ENCODE measurements around the gene PTPN2.
A peak's percentile ranks its signal among the peaks of the same experiment; 100 is the strongest.
"Not testable (repeated sequence)": the region's sequence is repeated elsewhere in the genome, so short reads cannot be mapped to it uniquely, and the experiment has no call there.

Gene PTPN2

DNA sequence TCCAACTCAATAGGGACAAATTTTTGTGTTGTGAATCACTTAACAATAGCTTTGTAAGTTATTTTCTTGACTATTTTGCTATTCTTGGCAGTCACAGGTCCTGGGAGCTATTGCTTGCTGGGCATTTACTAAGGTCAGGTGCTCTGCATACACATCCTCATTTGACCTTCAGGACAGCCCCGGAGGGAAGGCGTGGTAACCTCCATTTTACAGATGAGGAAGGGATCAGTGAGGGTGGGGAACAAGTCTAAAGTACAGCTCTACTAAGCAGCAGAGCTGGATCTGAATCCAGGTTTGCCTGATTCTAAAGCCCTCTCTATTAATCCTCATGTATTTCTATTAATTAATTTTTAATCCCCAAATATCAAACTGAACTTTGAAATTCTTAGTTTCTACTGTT lies 58.8 kb downstream of the PTPN2 start:
- DNase-seq (ENCODE audit: low read depth in 2 of 2), result no peak

DNA sequence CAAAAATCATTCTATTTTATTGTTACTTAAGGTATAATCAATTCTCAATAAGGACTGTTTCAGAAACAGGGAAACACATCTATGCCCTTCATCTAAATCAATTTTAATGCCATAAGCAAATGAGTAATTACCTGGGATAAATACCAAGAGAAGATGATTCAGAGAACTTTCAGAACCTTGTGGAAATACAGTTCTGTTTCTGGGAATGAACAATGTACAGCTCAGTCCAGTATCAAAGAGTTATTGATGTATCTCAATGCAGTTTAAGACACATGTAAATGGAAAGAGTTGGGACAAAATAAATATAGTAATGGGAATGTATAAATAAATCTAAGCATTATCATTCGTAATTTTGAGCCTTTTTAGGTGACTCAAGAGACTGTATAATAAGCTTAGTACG lies 60.1 kb downstream of the PTPN2 start:
- no peak for DNase-seq (ENCODE audit: low read depth in 2 of 2)

- DNase-seq (ENCODE audit: low read depth in 2 of 2), result no peak
Measured at GRCh38 chr18:12821408-12821807, 62.6 kb downstream of the PTPN2 start.

GRCh38 chr18:12820506-12820905 lies 63.5 kb downstream of the PTPN2 start:
- no peak for DNase-seq (ENCODE audit: low read depth in 2 of 2)

GRCh38 chr18:12819841-12820240 lies 64.2 kb downstream of the PTPN2 start:
- no peak for DNase-seq (ENCODE audit: low read depth in 2 of 2)

DNA sequence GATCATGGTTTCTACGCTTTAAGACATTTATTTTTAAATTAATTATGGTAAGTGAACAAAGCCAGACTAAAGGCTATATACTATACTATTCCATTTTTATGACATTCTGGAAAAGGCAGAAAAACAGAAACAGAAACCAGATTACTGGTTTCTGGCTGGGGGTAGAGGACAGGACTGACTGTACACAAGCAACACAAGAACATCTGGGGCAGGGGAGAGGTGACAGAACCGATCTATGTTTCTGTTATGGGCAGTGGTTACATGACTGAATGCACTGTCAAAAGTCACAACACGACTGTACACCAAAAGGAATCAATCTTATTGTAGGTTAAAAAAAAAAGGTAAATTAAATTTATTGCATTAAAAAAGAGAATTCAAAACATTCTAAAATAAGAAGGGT lies 64.7 kb downstream of the PTPN2 start:
- DNase-seq (ENCODE audit: low read depth in 2 of 2), result no peak

DNA sequence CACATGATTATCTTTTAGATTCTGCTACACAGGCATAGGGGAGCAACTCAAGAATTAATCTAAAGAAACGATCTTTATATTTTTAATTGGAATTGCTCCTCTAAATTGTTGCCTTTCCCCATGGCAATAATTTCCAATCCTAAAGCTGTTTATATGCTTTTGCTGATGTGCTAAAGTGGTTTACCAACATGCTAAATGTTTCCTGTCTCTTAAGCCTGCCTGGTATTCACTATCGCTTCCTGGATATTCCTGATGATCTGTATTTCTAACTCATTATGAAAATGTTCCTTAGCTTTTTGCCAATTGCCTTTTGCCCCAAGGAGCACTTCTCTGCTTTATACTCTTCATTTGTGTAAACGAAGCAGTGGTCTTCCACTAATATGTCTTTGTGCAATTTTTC lies 65.8 kb downstream of the PTPN2 start:
- no peak for DNase-seq (ENCODE audit: low read depth in 2 of 2)

DNA sequence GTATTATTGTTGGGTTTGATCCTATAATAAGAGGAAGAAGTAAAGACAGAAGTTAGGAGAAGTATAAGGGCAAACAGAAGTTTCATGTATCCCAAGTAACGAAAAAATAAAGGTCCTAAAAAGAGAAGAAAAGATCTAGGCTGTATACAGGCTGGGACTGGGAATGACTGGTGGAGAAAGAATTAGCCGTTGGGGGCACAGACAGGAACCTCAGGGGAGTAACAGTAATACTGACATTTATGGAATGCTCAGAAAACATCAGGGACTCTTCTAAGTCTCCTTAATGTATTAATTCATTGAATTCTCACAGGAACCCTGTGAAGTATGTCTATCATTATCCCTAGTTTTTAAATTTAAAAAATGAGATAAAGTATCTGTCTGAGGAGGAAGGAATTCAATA lies 67.6 kb downstream of the PTPN2 start:
- no peak for DNase-seq (ENCODE audit: low read depth in 2 of 2)

DNA sequence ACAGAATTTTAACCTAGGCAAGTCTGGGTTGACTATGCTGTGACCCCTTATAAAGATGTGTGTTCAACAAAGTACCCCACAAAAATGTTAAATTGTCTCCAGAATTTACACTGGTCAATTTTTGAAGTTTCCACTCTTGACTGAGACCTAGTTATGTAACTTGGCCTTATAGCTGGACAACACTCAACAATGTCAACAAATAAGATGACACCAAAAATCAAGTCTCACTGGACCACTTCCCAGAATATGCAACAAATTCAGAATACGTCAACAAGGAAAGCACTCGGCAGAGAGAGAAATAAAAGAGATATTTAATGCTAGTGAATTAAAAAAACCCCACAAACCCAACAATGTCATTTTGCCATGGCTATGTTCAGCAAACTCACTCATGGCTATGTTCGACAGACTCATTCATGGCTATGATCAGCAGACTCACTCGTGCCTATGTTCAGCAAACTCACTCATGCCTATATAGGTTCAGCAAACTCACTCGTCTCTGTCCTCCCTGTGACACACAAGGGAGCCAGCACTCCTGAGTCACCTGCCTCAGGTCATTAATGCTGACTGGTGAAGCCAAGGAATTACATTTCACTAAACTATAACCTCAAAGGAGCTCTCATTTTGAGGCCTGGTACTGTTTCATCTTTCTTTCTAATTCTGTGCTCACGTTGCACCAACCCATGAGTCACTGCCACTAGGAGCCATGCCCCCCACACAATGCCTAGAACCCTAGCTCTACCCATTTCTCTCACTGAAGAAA lies 72.7 kb downstream of the PTPN2 start:
- DNase-seq (ENCODE audit: low read depth in 2 of 2), result peak in 1 of 2 donors; percentile 24

GRCh38 chr18:12803069-12803936 lies 80.7 kb downstream of the PTPN2 start:
- no peak for DNase-seq (ENCODE audit: low read depth in 2 of 2)

GRCh38 chr18:12802538-12802937 lies 81.5 kb downstream of the PTPN2 start:
- DNase-seq (ENCODE audit: low read depth in 2 of 2), result no peak

- no peak for DNase-seq (ENCODE audit: low read depth in 2 of 2)
Measured at GRCh38 chr18:12796448-12796847, 87.6 kb downstream of the PTPN2 start.

GRCh38 chr18:12791610-12792009 lies 92.4 kb downstream of the PTPN2 start:
- no peak for DNase-seq (ENCODE audit: low read depth in 2 of 2)

DNA sequence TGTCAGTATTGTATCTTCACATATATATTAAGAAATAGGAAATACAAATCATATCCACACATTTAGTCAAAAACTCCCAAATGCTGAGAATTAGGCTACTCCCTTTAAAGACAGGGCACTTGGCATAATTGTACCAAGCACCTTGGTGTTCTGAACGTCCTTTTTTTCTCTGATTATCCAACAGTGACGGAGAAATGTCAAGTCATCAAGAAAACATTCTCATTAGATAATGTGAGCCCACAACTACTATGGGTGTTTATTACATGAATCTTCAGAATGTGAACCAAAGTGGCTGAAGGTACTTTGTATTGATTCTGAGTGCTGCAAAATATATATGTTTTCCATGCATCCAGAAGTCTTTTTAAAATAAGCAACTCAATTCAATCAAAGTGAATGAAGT lies 97.4 kb downstream of the PTPN2 start:
- DNase-seq (ENCODE audit: low read depth in 2 of 2), result no peak

DNA sequence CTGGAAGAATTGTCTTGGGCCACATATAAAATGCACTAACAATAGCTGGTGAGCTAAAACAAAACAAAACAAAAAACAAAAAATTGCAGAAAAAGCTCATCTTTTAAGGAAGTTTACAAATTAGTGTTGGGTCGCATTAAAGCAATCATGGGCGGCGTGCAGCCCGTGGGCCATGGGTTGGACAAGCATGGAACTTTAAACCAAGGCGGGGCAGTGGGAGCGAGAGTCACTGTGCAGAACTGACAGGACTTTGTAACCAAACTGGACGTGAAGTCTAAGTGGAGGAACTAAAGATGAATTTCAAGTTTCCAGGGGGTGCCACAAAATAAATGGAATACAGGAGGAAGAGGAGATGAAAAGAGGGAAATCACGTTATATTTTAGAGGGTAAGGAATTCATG lies 100.5 kb downstream of the PTPN2 start:
- no peak for DNase-seq (ENCODE audit: low read depth in 2 of 2)

GRCh38 chr18:12782521-12782920 lies 101.5 kb downstream of the PTPN2 start:
- no peak for DNase-seq (ENCODE audit: low read depth in 2 of 2)

DNA sequence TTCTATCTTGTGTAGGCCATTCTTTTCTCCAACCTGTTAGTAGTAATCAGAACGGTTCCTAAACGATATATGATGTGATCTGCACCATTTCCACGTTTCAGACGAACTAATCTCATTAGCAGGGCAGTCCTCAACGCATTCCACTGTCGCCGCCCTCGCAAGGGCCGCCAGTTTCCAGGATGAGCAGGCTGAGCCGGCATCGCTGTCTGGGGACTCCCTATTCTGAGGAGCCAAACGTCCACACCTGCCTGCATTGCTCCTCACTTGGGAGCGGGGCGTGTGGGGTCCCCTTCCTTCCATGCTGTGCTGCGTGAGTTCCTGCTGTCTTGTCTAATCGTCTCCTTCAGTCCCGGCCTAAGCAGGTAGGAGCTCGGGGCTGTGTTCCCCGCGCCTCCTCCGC lies 104.6 kb downstream of the PTPN2 start:
- DNase-seq (ENCODE audit: low read depth in 2 of 2), result no peak

GRCh38 chr18:12779043-12779442 lies 105.0 kb downstream of the PTPN2 start:
- DNase-seq (ENCODE audit: low read depth in 2 of 2), result no peak

GRCh38 chr18:12777500-12777944 lies 106.5 kb downstream of the PTPN2 start:
- DNase-seq (ENCODE audit: low read depth in 2 of 2), result no peak

DNA sequence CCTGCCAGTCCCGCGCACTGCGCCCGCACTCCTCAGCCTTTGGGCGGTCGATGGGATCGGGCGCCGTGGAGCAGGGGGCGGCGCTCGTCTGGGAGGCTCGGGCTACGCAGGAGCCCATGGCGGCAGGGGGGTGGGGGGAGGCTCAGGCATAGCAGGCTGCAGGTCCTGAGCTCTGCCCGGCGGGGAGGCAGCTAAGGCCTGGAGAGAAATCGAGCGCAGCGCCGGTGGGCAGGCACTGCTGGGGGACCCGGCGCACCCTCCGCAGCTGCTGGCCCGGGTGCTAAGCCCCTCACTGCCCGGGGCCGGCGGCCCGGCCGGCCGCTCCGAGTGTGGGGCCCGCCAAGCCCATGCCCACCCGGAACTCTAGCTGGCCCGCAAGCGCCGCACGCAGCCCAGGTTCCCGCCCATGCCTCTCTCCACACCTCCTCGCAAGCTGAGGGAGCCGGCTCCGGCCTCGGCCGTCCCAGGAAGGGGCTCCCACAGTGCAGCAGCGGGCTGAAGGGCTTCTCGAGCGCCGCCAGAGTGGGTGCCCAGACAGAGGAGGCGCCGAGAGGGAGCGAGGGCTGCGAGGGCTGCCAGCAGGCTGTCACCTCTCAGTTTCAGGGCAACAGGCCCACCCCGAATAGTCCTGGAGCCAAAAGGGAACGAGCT lies 107.1 kb downstream of the PTPN2 start:
- no peak for DNase-seq (ENCODE audit: low read depth in 2 of 2)

GRCh38 chr18:12776415-12776814 lies 107.6 kb downstream of the PTPN2 start:
- DNase-seq (ENCODE audit: low read depth in 2 of 2), result not testable (repeated sequence)

GRCh38 chr18:12774982-12775381 lies 109.1 kb downstream of the PTPN2 start:
- DNase-seq (ENCODE audit: low read depth in 2 of 2), result no peak

DNA sequence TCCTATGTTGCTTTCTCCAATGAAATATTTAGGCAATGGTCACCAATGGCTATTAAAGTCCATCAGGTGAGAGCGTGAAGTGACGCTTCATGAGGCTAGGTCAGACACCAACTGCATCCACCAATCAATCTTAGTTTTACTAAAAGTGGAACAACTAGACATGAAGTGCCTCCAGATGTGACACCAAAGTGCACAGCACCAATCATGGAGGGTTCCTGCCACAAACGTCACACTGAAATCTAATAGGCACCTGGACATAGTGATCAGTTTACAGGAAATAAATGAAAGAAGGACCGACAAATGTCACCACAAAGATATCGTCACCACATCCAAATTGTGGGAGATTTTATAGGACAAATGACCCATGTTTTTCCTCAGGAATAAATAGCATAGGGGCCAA lies 110.7 kb downstream of the PTPN2 start:
- no peak for DNase-seq (ENCODE audit: low read depth in 2 of 2)

Measured in stimulated activated CD4-positive, alpha-beta T cell treated with anti-CD3 and anti-CD28 coated beads, Interleukin-15, amount 100 ng/mL, for 48 hours (primary cell).